Smooth muscle cell (in vitro differentiated cells): ENCODE results near the gene UFD1. TPM values are rescaled to one million over a fixed set of nuclear protein-coding genes. Genes with fewer than 3 reads are reported as not detected.

ENCODE experiments used
- DNase-seq: peaks from one replicate; lab custom pipeline; 2025; ENCODE audit not compliant: unreplicated experiment; lab: John Stamatoyannopoulos, UW
- H2AFZ ChIP-seq: fragments of 200-600 bp; sonication (generic); 2 replicates; pipeline ENCODE4 v1.6.0; 2016; ENCODE audit warnings: antibody characterized with exemption, low read depth, mild to moderate bottlenecking
- H3F3A ChIP-seq: fragments of 200-600 bp; sonication (generic); 2 replicates; pipeline ENCODE4 v1.6.0; 2017; ENCODE audit warnings: antibody characterized with exemption, low read depth
- H3K27ac ChIP-seq: fragments of 200-600 bp; sonication (generic); 2 replicates; pipeline ENCODE4 v1.5.1; 2016; ENCODE audit warnings: low read depth, mild to moderate bottlenecking
- H3K27me3 ChIP-seq: fragments of 200-600 bp; sonication (generic); 2 replicates; pipeline ENCODE4 v1.6.1; 2016; ENCODE audit warnings: low read depth, mild to moderate bottlenecking
- H3K36me3 ChIP-seq: fragments of 200-600 bp; sonication (generic); 2 replicates; pipeline ENCODE4 v1.5.1; 2016; ENCODE audit warnings: low read depth
- H3K4me1 ChIP-seq: fragments of 200-600 bp; sonication (generic); 2 replicates; pipeline ENCODE4 v1.5.1; 2016; ENCODE audit warnings: low read depth
- H3K4me2 ChIP-seq: fragments of 200-600 bp; sonication (generic); 2 replicates; pipeline ENCODE4 v1.6.0; 2016; ENCODE audit warnings: mild to moderate bottlenecking
- H3K4me3 ChIP-seq: fragments of 200-600 bp; sonication (generic); 2 replicates; pipeline ENCODE4 v1.5.1; 2016; ENCODE audit warnings: mild to moderate bottlenecking
- H3K79me2 ChIP-seq: fragments of 200-600 bp; sonication (generic); 2 replicates; pipeline ENCODE4 v1.6.0; 2016; ENCODE audit warnings: low read depth, mild to moderate bottlenecking
- H3K9ac ChIP-seq: fragments of 200-600 bp; sonication (generic); 2 replicates; pipeline ENCODE4 v1.6.0; 2016; ENCODE audit warnings: low read depth
- H3K9me3 ChIP-seq: fragments of 200-600 bp; sonication (generic); replicated peaks from 2 replicates; pipeline ENCODE4 v1.5.1; 2016; ENCODE audit warnings: low read depth
- H4K20me1 ChIP-seq: fragments of 200-600 bp; sonication (generic); 2 replicates; pipeline ENCODE4 v1.6.0; 2016; ENCODE audit warnings: low read depth
- WGBS: methylation state at CpG from one replicate; pipeline ENCODE4 v1.1.7; 2016; ENCODE audit warnings: low lambda C conversion rate; 5-methylcytosine and 5-hydroxymethylcytosine counted together
- polyA plus RNA-seq: library from polyadenylated mRNA; unstranded; fragments of >200 nt; fragmentation: Nextera tagmentation; extraction: Ambion mirVana; gene quantifications from 2 replicates; pipeline ENCODE4 v1.2.1, GENCODE V29; 2016
- total RNA-seq: library from RNA; depleted of rRNA; stranded (reverse); fragments of >200 nt; gene quantifications from 2 replicates; pipeline ENCODE4 v1.2.3, GENCODE V29; 2014
- TF ChIP-seq, protein P1 (sequence below): fragments of 200-600 bp; sonication (generic); IDR thresholded peaks from 2 replicates; pipeline ENCODE4 v1.5.1; 2017; ENCODE audit warnings: borderline replicate concordance, mild to moderate bottlenecking, antibody characterized with exemption; ENCODE audit not compliant: insufficient read depth, poor library complexity, severe bottlenecking

The UFD1 gene
- total and polyA plus RNA-seq, 2 experiments from 2014 or later, result 48.1 to 111 TPM

- DNase-seq, result no peak
- Histone ChIP-seq H3K79me2 (peaks cover 93% of the 10 kb centered on the region), H3K27me3 (no peaks in the 10 kb centered on the region), H3K9me3 (no peaks in the 10 kb centered on the region), H3K4me2 (no peak overlapping the region), H3K27ac (no peak overlapping the region), H3K4me3 (no peak overlapping the region), H3F3A (peaks cover 9% of the 10 kb centered on the region), H3K36me3 (no peaks in the 10 kb centered on the region), H2AFZ (no peak overlapping the region), H4K20me1 (peaks cover 94% of the 10 kb centered on the region), H3K4me1 (peaks cover 7% of the 10 kb centered on the region), H3K9ac (no peak overlapping the region)
- TF ChIP-seq, protein P1, sequence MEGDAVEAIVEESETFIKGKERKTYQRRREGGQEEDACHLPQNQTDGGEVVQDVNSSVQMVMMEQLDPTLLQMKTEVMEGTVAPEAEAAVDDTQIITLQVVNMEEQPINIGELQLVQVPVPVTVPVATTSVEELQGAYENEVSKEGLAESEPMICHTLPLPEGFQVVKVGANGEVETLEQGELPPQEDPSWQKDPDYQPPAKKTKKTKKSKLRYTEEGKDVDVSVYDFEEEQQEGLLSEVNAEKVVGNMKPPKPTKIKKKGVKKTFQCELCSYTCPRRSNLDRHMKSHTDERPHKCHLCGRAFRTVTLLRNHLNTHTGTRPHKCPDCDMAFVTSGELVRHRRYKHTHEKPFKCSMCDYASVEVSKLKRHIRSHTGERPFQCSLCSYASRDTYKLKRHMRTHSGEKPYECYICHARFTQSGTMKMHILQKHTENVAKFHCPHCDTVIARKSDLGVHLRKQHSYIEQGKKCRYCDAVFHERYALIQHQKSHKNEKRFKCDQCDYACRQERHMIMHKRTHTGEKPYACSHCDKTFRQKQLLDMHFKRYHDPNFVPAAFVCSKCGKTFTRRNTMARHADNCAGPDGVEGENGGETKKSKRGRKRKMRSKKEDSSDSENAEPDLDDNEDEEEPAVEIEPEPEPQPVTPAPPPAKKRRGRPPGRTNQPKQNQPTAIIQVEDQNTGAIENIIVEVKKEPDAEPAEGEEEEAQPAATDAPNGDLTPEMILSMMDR, result no peak
- 96% methylated on average over 5 of the region's 5 CpGs for WGBS
These were observed 59.9 kb downstream of the UFD1 start for GRCh38 chr22:19419086-19419463.

- H3K36me3 ChIP-seq, result no peaks in the 10 kb centered on the region
- H4K20me1 ChIP-seq, result peaks cover 81% of the 10 kb centered on the region
- no peaks in the 10 kb centered on the region for H3K9me3 ChIP-seq
- no peaks in the 10 kb centered on the region for H3F3A ChIP-seq
- 97% methylated on average over 4 of the region's 4 CpGs for WGBS
- H3K79me2 ChIP-seq, result peaks cover 59% of the 10 kb centered on the region
- DNase-seq, result no peak
- H3K4me2 ChIP-seq, result no peak overlapping the region
- no peaks in the 10 kb centered on the region for H3K4me1 ChIP-seq
- no peak overlapping the region for H3K4me3 ChIP-seq
- H2AFZ ChIP-seq, result no peak overlapping the region
- no peaks in the 10 kb centered on the region for H3K27me3 ChIP-seq
- TF ChIP-seq, protein P1, result no peak
- H3K9ac ChIP-seq, result no peak overlapping the region
- H3K27ac ChIP-seq, result no peak overlapping the region
These were observed 66.1 kb downstream of the UFD1 start for GRCh38 chr22:19412923-19413322.

- no peaks in the 10 kb centered on the region for H3K36me3 ChIP-seq
- no peak overlapping the region for H3K27ac ChIP-seq
- no peak overlapping the region for H3K4me2 ChIP-seq
- H4K20me1 ChIP-seq, result peaks cover 77% of the 10 kb centered on the region
- H3K27me3 ChIP-seq, result no peaks in the 10 kb centered on the region
- H2AFZ ChIP-seq, result no peak overlapping the region
- H3K9me3 ChIP-seq, result no peaks in the 10 kb centered on the region
- H3K4me1 ChIP-seq, result no peaks in the 10 kb centered on the region
- WGBS, result 91% methylated on average over 4 of the region's 4 CpGs
- no peak for DNase-seq
- TF ChIP-seq, protein P1, result no peak
- no peak overlapping the region for H3K9ac ChIP-seq
- no peak overlapping the region for H3K4me3 ChIP-seq
- H3K79me2 ChIP-seq, result peaks cover 54% of the 10 kb centered on the region
- H3F3A ChIP-seq, result no peaks in the 10 kb centered on the region
These were observed 66.5 kb downstream of the UFD1 start for GRCh38 chr22:19412478-19412877.

DNA sequence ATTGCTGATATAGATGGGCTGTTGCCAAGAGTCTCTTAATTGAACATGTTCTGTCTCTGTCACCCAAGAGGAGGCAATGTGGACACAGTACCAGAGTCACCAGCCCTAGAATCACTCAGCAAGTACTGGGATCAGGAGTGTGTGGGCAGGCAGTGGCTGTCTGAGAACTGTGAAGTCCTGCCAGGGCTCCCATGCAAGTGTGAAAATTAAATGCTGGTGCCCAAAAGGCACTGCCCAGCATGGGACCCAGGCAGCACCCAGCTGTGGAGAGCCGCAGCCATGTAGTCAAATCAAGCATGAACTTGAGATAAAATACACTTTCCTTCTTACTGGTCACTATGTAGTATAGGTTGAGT, 67.3 kb downstream of the UFD1 start:
- no peaks in the 10 kb centered on the region for H3K4me1 ChIP-seq
- H3K36me3 ChIP-seq, result peaks cover 4% of the 10 kb centered on the region
- peaks cover 46% of the 10 kb centered on the region for H3K79me2 ChIP-seq
- H2AFZ ChIP-seq, result no peak overlapping the region
- H3K9ac ChIP-seq, result no peak overlapping the region
- H3K4me2 ChIP-seq, result no peak overlapping the region
- H3K27me3 ChIP-seq, result no peaks in the 10 kb centered on the region
- TF ChIP-seq, protein P1, result no peak
- no peak overlapping the region for H3K4me3 ChIP-seq
- H3F3A ChIP-seq, result no peaks in the 10 kb centered on the region
- no peak for DNase-seq
- H3K9me3 ChIP-seq, result no peaks in the 10 kb centered on the region
- H4K20me1 ChIP-seq, result peaks cover 70% of the 10 kb centered on the region
- H3K27ac ChIP-seq, result no peak overlapping the region
- WGBS, result 100% methylated on average over 1 of the region's 1 CpG
